CD14-positive monocyte (primary cell): ENCODE results near the gene GRK4. TPM values are rescaled to one million over a fixed set of nuclear protein-coding genes. Genes with fewer than 3 reads are reported as not detected.

Experiments
- DNase-seq, 3 donors: peaks; one replicate each; pipeline ENCODE4 v3.0.0-alpha.2; 2011 to 2022
- H2AFZ ChIP-seq: 2 replicates; pipeline ENCODE4 v1.6.0; 2012; ENCODE audit warnings: mild to moderate bottlenecking, low read depth, low read length, inconsistent platforms; ENCODE audit not compliant: insufficient read depth, poor library complexity, severe bottlenecking
- H3K27ac ChIP-seq, 2 donors: 1 replicate in 1 of 2; 2 replicates in 1 of 2; pipeline ENCODE4 v1.5.1; 2012 to 2013; ENCODE audit warnings: low read length in 2 of 2, control low read depth in 1 of 2, inconsistent platforms in 1 of 2, low read depth in 1 of 2, mild to moderate bottlenecking in 1 of 2
- H3K27me3 ChIP-seq, 2 donors: one replicate each; pipeline versions ENCODE4 v1.6.0 to v1.6.1; 2011 to 2013; ENCODE audit warnings: low read length in 2 of 2; ENCODE audit not compliant: control insufficient read depth in 2 of 2, insufficient read depth in 2 of 2
- H3K36me3 ChIP-seq, 2 donors: replicated peaks in 1 of 2; 1 replicate in 1 of 2; 2 replicates in 1 of 2; pipeline versions ENCODE4 v1.5.1 to v1.6.1; 2012 to 2013; ENCODE audit warnings: low read length in 2 of 2, control low read depth in 1 of 2, inconsistent platforms in 1 of 2, mild to moderate bottlenecking in 1 of 2; ENCODE audit not compliant: insufficient read depth in 2 of 2, control insufficient read depth in 1 of 2
- H3K4me1 ChIP-seq, 2 donors: 1 replicate in 1 of 2; 2 replicates in 1 of 2; pipeline versions ENCODE4 v1.5.1 to v1.6.1; 2012 to 2013; ENCODE audit warnings: low read length in 2 of 2, control low read depth in 1 of 2, inconsistent platforms in 1 of 2, mild to moderate bottlenecking in 1 of 2, moderate library complexity in 1 of 2; ENCODE audit not compliant: insufficient read depth in 2 of 2, control insufficient read depth in 1 of 2
- H3K4me2 ChIP-seq: replicated peaks from 2 replicates; pipeline ENCODE3; 2012; ENCODE audit warnings: low read length, moderate library complexity, mild to moderate bottlenecking; ENCODE audit not compliant: poor library complexity, severe bottlenecking; ENCODE audit errors: extremely low read depth
- H3K4me3 ChIP-seq, 3 experiments: fragments of 200-600 bp in 1 of 3; sonication (generic) in 1 of 3; replicated peaks in 1 of 3; 1 replicate in 2 of 3; 2 replicates in 1 of 3; pipeline ENCODE4 v1.5.1; 2011 to 2013; ENCODE audit warnings: low read length in 3 of 3, mild to moderate bottlenecking in 3 of 3, control low read depth in 2 of 3, low read depth in 2 of 3, inconsistent platforms in 1 of 3, moderate library complexity in 1 of 3
- H3K79me2 ChIP-seq: 2 replicates; pipeline ENCODE4 v1.6.0; 2012; ENCODE audit warnings: mild to moderate bottlenecking, control low read depth, inconsistent platforms, low read length, moderate library complexity; ENCODE audit not compliant: insufficient read depth
- H3K9ac ChIP-seq: 2 replicates; pipeline ENCODE4 v1.6.0; 2017; ENCODE audit warnings: low read length, mild to moderate bottlenecking; ENCODE audit not compliant: insufficient read depth, poor library complexity, severe bottlenecking
- H3K9me3 ChIP-seq, 2 donors: replicated peaks in 1 of 2; 1 replicate in 1 of 2; 2 replicates in 1 of 2; pipeline versions ENCODE4 v1.5.1 to v1.6.1; 2012 to 2013; ENCODE audit warnings: low read length in 2 of 2, control low read depth in 1 of 2; ENCODE audit not compliant: control insufficient read depth in 1 of 2, insufficient read depth in 1 of 2
- H4K20me1 ChIP-seq: 2 replicates; pipeline ENCODE4 v1.6.0; 2012; ENCODE audit warnings: mild to moderate bottlenecking, low read length, control low read depth, moderate library complexity; ENCODE audit not compliant: insufficient read depth
- H3K27ac Mint-ChIP-seq, 7 donors: one replicate each; pipeline ENCODE4 v1.8.0; 2020; ENCODE audit warnings: mild to moderate bottlenecking in 7 of 7, mixed read lengths in 7 of 7, moderate library complexity in 6 of 7, inconsistent platforms in 2 of 7
- H3K27me3 Mint-ChIP-seq, 3 donors: one replicate each; pipeline ENCODE4 v1.8.0; 2021 to 2022; ENCODE audit warnings: low read depth in 3 of 3, mild to moderate bottlenecking in 3 of 3, mixed read lengths in 3 of 3, moderate library complexity in 3 of 3, inconsistent platforms in 1 of 3
- H3K36me3 Mint-ChIP-seq, 2 donors: one replicate each; pipeline ENCODE4 v1.8.0; 2020; ENCODE audit warnings: mixed read lengths in 2 of 2, inconsistent platforms in 1 of 2, mild to moderate bottlenecking in 1 of 2
- H3K4me1 Mint-ChIP-seq: one replicate; pipeline ENCODE4 v1.8.0; 2020; ENCODE audit warnings: mild to moderate bottlenecking, mixed read lengths
- H3K4me3 Mint-ChIP-seq, 2 donors: one replicate each; pipeline ENCODE4 v1.8.0; 2020; ENCODE audit warnings: mild to moderate bottlenecking in 2 of 2, mixed read lengths in 2 of 2, moderate library complexity in 1 of 2
- H3K9me3 Mint-ChIP-seq, 7 donors: one replicate each; pipeline ENCODE4 v1.8.0; 2020 to 2022; ENCODE audit warnings: mixed read lengths in 7 of 7, mild to moderate bottlenecking in 6 of 7, moderate library complexity in 6 of 7, inconsistent platforms in 2 of 7
- CTCF ChIP-seq: fragments of 200-600 bp; IDR thresholded peaks from one replicate; pipeline ENCODE4 v1.8.0; 2022; ENCODE audit warnings: antibody characterized with exemption, mild to moderate bottlenecking
- WGBS: methylation state at CpG from one replicate; pipeline ENCODE4 v1.1.5; 2013; ENCODE audit warnings: missing lambda C conversion rate; ENCODE audit not compliant: insufficient coverage; 5-methylcytosine and 5-hydroxymethylcytosine counted together
- intact Hi-C, 2 donors: fragments of 100-400 bp; cut with micrococcal nuclease; formaldehyde crosslinking; loops; one replicate each; pipeline versions ENCODE4 v1.15.0 to v1.15.1; 2023
- polyA plus RNA-seq, 3 donors: library from polyadenylated mRNA; depleted of rRNA in 1 of 3; unstranded in 2 of 3; stranded (reverse) in 1 of 3; fragments of 300-500 nt in 2 of 3; fragments of >200 nt in 1 of 3; fragmentation: Illumina TruSeq in 2 of 3; gene quantifications; 1 replicate in 2 of 3; 2 replicates in 1 of 3; pipeline ENCODE4 v1.2.3, GENCODE V29; 2012 to 2021

The GRK4 gene
- polyA plus RNA-seq, 3 donors: 1.1 to 1.2 (median 1.2) TPM

- Histone ChIP-seq H3K9me3 (no peaks in the 10 kb centered on the region), H2AFZ (peak overlapping the region; percentile 99), H3K27ac (peak overlapping the region in 1 of 2 donors; percentile 95), H3K4me1 (peaks cover 26 to 34% of the 10 kb centered on the region in 2 donors), H3K9ac (peak overlapping the region; percentile 85), H4K20me1 (peaks cover 31% of the 10 kb centered on the region), H3K4me3 (peak overlapping the region; percentile 71 to 95 (median 73)), H3K79me2 (peaks cover 32% of the 10 kb centered on the region), H3K4me2 (peak overlapping the region; percentile 94), H3K36me3 (peaks cover 0 to 1% of the 10 kb centered on the region in 2 donors), H3K27me3 (no peaks in the 10 kb centered on the region)
- Mint-ChIP-seq H3K4me3 (peak overlapping the region; percentile 93 to 95), H3K36me3 (peaks cover 1 to 9% of the 10 kb centered on the region in 2 donors), H3K4me1 (peaks cover 27% of the 10 kb centered on the region), H3K27me3 (peaks cover 5 to 7% (median 5%) of the 10 kb centered on the region in 3 donors), H3K9me3 (peaks cover 0 to 2% (median 0%) of the 10 kb centered on the region in 7 donors), H3K27ac (peak overlapping the region in 3 of 7 donors; percentile 63 to 88 (median 74))
- no peak for TF ChIP-seq CTCF
- WGBS: 1% methylated on average over 37 of the region's 38 CpGs
- intact Hi-C loops: loop anchor here (2.0 to 10.0 kb wide), 6 partner anchors 29 to 1109 kb away; partner anchors contain the start of genes LETM1 (in 2 of the 2), CFAP99 (in 1 of the 2), FAM193A (in 1 of the 2) and RGS12 (in 1 of the 2)
- DNase-seq: no peak
Observed at GRCh38 chr4:2963966-2964471, 648 bp downstream of the GRK4 start.

GRCh38 chr4:2964706-2965258 is 1.4 kb downstream of the GRK4 start:
- no peaks in the 10 kb centered on the region for H3K9me3 ChIP-seq
- H3K9ac ChIP-seq: no peak overlapping the region
- Mint-ChIP-seq H3K27ac (no peak overlapping the region), H3K4me3 (peak overlapping the region; percentile 93 to 95), H3K36me3 (peaks cover 0 to 4% of the 10 kb centered on the region in 2 donors), H3K27me3 (peaks cover 5 to 7% (median 5%) of the 10 kb centered on the region in 3 donors), H3K4me1 (peaks cover 27% of the 10 kb centered on the region), H3K9me3 (peaks cover 0 to 2% (median 0%) of the 10 kb centered on the region in 7 donors)
- no peaks in the 10 kb centered on the region for H3K27me3 ChIP-seq
- TF ChIP-seq CTCF: no peak
- H3K4me3 ChIP-seq: peak overlapping the region in 1 of 3 experiments; percentile 95
- peaks cover 26% of the 10 kb centered on the region for H3K79me2 ChIP-seq
- no peaks in the 10 kb centered on the region for H3K36me3 ChIP-seq
- H4K20me1 ChIP-seq: peaks cover 24% of the 10 kb centered on the region
- no peak overlapping the region for H3K27ac ChIP-seq
- H2AFZ ChIP-seq: peak overlapping the region; percentile 99
- DNase-seq: no peak
- H3K4me1 ChIP-seq: peaks cover 26 to 34% of the 10 kb centered on the region in 2 donors
- peak overlapping the region; percentile 94 for H3K4me2 ChIP-seq
- intact Hi-C loops: loop anchor here (5.0 to 10.0 kb wide), 5 partner anchors 83 to 1110 kb away; partner anchors contain the start of genes LETM1 (in 2 of the 2), CFAP99 (in 1 of the 2), FAM193A (in 1 of the 2) and RGS12 (in 1 of the 2)
- WGBS: 89% methylated on average over 1 of the region's 5 CpGs
